Activated gamma-delta T cell treated with Interleukin-2 at 50 U/mL for 16 hours (primary cell): ENCODE measurements around the gene SDC4.

ENCODE experiments used
- DNase-seq: peaks from one replicate; pipeline ENCODE4 v3.0.0-alpha.2; 2020

The SDC4 gene, protein sequence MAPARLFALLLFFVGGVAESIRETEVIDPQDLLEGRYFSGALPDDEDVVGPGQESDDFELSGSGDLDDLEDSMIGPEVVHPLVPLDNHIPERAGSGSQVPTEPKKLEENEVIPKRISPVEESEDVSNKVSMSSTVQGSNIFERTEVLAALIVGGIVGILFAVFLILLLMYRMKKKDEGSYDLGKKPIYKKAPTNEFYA

DNA sequence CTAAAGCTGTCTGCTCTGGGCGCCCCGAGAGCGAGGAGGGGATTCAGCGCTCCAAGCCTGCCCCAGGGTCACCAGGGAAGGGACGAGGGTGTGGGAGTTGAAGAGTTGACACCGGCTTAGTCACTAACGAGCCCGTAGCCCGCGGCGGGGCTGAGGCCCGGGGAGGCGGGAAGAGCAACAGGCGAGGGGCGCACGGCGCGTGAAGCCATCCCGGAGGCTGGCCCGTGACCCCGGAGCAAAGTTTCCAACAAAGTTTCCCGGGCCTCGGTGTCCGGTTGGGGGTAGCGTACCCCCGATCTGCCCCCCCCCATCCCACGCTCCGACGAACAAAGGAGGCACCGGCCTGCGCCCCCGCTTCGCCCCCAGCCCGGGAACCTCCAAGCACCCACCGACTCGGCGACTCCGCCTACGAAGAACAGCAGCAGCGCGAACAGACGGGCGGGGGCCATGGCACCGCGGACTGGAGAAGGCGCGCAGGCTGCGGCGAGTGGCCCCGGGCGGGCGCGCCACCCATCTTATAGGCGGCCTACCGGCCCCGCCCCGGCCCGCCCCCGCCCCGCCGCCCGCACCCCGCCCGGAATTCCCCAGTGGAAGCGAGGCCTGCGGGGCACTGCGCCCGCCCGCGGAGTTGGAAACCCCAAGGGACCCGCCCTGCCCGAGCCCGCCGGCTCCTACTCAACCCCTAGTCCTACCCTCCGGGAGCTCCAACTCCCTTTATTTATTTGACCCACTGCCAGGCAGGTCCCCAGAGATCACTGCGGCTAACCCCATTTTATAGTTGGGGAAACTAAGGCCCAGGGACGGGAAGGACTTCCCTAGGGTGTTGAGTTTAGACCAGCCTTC, at the start of gene SDC4:
TSS of gene SDC4 (minus strand) at position 489 of the 843 bp plus-strand sequence. CDS start at position 449, 40 bp downstream.
- peak; percentile 27 for DNase-seq

- no peak for DNase-seq
These were observed 46.8 kb upstream of the SDC4 start for GRCh38 chr20:45395114-45395415.

GRCh38 chr20:45394221-45395113, 46.2 kb upstream of the SDC4 start:
- no peak for DNase-seq

DNA sequence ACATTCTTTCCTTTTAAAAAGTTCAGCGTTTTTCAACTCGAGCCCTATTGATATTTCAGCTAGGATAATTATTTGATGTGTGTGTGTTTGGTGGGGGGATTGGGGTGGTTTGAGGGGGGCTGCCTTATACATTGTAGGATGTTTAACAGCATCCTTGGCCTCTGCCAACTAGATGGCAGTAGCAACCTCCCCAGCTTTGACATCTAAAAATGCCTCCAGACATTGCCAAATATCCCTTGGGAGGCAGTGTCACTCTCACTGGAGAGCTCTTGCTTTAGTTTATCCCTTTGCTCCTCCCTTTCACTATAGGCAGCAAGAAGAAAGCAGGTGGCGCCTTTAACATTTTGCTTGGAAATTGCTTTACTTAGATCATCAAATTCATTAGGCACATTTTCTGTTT, 44.5 kb upstream of the SDC4 start:
- DNase-seq, result no peak

DNA sequence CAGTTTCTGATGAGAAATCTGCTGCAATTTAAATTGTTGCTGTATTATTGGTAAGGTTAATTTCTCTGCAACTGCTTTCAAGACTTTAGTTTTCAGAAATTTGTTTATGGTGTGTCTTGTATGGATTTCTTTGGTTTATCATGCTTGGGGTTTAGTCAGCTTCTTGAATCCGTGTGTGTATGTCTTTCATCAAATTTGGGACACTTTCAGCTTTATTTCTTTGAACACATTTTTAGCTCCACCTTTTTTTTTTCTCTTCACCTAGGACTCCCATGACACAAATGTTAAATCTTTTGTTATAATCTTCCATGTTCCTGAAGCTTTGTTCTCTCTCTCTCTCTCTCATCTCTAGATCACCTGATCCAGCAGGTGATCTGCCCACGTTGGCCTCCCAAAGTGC, 43.3 kb upstream of the SDC4 start:
- DNase-seq, result no peak

DNA sequence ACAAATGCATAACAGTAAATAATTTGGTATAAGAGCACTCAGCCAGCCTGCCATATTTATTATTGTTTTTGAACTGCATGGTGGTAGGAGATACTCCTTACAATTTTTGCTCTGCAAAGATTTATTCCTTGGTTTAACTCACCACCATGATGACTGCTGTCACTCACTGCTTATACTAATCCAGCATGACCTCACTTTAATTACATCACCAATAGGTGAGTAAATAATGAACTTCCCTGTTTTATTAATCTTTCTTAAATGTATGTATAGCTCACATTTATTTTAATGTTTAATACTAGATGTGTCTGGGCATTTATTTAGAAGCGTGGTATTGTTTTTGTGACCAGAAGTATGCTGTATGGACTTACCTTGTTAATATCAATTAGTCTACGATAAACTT, 42.7 kb upstream of the SDC4 start:
- DNase-seq, result no peak

- DNase-seq, result no peak
These were observed 39.0 kb upstream of the SDC4 start for GRCh38 chr20:45387274-45387673.

DNA sequence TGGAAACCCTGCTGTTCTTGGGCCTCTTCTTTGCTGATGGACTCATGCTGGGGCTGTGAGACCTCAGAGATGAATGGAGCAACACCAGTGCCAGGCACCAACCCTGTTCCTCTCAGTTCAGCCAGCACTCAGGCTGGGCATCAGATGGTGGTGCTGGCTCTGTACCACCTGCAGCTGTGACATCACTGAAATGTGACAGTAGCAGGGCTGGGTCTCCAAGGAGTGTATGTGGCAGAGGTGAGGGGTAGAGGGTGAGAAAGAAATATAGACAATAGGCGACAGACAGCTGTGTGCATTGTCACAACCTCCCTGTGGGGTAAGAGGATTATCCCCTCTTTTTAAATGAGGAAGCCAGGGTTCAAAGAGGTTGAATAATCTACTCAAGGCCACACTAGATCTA, 30.0 kb upstream of the SDC4 start, which contains the start of gene TP53TG5:
TSS of gene TP53TG5 (minus strand) at position 135 of the 400 bp plus-strand sequence. CDS start at position 46, 89 bp downstream.
- no peak for DNase-seq

DNA sequence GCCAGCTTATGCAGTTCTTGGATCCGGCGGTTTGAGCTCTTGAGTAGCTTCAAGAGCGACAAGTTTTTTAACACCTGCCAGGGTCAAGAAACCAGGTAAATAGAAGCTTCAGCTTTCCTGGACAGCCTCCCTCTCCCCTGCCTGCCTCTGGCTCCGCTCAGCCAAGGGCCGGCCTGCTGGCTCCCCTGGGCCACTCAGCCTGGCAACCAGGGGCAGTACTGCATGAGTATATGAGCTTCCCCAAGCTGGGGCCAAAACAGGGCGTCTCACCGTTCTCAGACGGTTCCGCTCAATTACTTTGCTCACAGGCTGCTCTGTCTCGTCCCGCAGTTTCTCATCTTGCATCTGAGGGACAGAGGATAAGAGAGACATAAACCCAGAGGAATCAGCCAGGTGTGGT, 29.0 kb upstream of the SDC4 start:
- DNase-seq, result no peak

- no peak for DNase-seq
These were observed 26.7 kb upstream of the SDC4 start for GRCh38 chr20:45374966-45375365.

DNA sequence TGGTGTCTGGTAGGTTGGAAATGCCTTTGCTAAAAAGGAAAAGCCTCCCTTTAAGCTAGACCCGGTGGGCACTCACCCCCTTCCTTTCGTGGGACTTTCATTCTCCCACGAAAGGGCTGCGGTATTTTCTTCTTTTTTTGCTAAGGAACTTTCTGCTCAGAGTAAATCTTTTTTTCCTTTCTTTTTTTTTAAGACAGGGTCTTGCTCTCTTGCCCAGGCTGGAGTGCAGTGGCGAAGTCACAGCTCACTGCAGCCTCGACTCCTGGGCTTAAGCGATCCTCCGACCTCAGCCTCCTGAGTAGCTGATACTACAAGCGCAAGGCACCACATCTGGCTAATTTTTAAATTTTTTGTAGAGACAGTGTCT, 25.9 kb upstream of the SDC4 start:
- DNase-seq, result no peak

- peak; percentile 90 for DNase-seq
These were observed 25.3 kb upstream of the SDC4 start for GRCh38 chr20:45373353-45374100.

- no peak for DNase-seq
These were observed 24.6 kb upstream of the SDC4 start for GRCh38 chr20:45372646-45373352.

DNA sequence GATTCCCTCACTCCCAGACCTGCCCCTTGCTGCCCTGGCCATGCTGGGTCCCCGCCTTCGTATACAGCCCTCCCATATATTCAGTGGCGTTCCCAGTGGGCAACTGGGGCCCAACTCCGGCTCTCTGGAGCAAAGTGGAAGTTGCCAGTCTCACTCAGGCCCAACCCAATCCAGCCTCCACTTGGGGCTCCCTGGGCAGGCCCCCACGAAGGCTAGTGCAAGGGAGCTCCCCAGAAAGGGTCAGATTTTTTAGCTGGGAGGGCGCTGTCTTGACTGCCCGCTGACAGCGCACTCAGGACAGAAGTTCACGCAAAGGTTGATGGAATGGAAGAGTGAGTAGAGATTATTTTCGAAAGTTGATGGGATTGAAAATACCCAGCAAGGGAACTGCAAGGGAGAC, 24.0 kb upstream of the SDC4 start:
- no peak for DNase-seq

GRCh38 chr20:45370571-45371160, 22.4 kb upstream of the SDC4 start:
- DNase-seq, result no peak

DNA sequence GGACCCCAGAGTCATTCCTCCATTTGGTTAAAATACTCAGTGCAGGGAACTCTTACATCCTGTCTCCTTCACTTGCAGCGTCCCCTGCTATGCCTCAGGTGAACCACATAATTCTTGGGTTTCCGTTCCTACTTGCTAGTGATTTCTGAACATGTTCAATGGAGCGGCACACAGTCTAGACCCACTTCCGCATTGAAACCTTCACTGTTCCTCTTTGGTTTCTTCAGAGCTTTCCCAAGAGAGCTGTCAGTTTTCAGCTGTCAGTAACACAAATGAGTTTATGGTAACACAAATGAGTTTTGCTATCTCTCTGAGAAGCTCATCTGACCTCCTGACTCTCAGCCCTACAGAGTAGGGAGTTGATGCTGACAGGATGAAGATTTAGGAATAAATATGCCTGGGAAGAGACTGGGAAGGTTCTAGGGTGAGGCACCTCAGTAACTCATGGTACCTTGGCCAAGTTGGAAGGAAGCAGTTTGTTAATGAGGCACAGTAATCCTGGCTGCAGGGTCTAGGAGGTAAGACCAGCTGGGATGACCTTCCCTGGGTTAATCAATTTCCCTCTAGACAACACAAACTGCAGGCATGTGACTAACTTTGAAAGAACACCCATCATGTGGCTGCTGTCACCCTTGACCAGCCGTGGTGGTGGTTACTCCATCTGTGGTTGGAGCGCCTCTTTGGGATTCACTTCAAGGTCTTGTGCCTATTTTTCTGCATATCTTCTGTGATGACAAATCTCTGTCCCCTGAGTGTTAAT, 20.2 kb upstream of the SDC4 start:
- peak; percentile 22 for DNase-seq

DNA sequence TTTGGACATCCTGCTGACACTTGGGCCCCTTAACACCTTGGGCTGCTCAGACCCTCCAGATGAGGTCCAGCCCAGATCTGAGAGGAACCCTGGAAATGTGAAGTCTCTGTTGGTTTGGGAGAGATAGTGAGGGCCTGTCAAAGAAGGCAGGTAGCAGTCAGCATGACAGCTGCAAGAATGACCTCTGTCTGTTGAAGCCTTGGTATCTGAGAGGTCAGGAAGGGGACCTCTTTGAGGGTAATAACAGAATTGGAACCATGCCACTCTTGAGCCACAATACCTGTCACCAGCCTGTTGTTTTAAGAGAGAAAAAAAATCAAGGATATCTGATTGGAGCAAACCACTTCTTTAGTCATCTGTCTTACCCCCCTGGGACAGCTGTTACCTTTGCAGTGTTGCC, 18.9 kb upstream of the SDC4 start:
- DNase-seq, result no peak

DNA sequence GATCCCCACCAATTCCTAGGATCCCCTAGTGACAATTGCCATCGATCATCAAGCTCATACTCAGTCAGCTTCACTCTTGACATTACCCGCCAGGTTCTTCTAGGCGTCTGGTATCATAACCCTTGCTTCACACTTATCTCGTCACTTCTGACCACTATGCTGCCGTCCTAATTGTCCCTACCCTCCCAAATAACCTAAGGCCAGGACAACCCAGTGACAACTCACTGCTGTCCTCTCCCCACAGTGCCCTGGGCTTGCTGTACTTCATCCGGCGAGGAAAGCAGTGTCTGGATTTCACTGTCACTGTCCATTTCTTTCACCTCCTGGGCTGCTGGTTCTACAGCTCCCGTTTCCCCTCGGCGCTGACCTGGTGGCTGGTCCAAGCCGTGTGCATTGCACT, 18.4 kb upstream of the SDC4 start:
- DNase-seq, result no peak

DNA sequence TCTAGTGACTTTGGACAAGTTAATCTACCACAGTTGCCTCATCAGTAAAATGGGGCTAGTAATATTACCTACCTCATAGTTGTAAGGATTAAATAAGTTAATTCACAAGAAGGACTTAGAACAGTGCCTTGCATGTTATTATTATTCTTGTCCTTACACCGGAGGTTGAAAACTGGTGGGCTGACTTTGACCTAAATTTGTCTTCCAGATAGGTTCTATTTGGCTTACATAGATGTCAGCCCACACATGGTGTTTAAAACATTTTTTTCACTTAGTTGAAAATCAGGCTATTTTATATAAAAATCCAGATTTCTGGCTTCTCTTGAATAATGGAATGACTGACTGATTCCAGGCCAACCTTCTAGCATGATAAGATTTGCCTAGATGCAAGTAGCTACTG, 18.0 kb upstream of the SDC4 start:
- DNase-seq, result no peak

- no peak for DNase-seq
These were observed 17.3 kb upstream of the SDC4 start for GRCh38 chr20:45365444-45365970.
